ENCODE data around the gene FAM98C.

- TF ChIP-seq, protein P1, sequence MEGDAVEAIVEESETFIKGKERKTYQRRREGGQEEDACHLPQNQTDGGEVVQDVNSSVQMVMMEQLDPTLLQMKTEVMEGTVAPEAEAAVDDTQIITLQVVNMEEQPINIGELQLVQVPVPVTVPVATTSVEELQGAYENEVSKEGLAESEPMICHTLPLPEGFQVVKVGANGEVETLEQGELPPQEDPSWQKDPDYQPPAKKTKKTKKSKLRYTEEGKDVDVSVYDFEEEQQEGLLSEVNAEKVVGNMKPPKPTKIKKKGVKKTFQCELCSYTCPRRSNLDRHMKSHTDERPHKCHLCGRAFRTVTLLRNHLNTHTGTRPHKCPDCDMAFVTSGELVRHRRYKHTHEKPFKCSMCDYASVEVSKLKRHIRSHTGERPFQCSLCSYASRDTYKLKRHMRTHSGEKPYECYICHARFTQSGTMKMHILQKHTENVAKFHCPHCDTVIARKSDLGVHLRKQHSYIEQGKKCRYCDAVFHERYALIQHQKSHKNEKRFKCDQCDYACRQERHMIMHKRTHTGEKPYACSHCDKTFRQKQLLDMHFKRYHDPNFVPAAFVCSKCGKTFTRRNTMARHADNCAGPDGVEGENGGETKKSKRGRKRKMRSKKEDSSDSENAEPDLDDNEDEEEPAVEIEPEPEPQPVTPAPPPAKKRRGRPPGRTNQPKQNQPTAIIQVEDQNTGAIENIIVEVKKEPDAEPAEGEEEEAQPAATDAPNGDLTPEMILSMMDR (conservative IDR thresholded peaks at IDR 0.05), result no peak
- TF ChIP-seq ZFX (IDR thresholded peaks at IDR 0.05), result no peak
Observed at GRCh38 chr19:38394488-38394887, 8.4 kb upstream of the FAM98C start.
